ENCODE measurements around the gene CYTH4.

Gene CYTH4

GRCh38 chr22:37331856-37332536 is 49.7 kb downstream of the CYTH4 start:
- DNase-seq, result no peak

DNA sequence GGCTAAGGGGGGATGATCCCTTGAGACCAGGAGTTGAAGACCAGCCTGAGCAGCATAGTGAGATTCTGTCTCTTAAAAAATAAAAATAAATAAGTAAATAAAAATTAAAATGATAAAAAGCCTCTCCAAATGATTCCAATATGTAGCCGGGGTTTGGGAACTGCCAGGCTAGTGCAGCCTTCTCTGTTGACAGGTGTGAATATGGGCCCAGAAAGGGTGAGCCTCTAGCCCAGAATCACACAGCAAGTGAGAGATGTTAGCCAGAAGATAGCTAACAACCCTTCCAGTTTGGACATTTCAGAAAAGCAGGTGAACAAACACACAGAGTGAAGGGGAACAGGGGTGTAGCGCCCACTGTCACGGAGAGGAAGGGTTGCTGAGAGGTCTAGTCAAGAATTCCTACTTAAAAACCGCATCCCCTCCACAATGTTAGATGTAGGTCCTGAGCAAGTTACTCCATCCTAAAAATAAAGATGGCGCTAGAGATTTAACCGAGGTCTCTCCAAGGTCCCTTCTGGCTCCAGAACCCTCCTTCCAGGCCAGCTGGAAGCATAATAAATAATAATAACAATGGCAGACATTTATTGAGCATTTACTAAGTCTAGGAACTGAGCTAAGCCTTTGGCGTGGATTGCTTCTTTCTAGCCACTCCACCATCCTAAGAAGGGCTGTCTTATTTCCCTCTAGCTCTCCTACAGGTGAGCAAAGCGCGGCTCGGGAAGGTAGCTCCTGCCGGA is 51.6 kb downstream of the CYTH4 start:
- no peak for DNase-seq

DNA sequence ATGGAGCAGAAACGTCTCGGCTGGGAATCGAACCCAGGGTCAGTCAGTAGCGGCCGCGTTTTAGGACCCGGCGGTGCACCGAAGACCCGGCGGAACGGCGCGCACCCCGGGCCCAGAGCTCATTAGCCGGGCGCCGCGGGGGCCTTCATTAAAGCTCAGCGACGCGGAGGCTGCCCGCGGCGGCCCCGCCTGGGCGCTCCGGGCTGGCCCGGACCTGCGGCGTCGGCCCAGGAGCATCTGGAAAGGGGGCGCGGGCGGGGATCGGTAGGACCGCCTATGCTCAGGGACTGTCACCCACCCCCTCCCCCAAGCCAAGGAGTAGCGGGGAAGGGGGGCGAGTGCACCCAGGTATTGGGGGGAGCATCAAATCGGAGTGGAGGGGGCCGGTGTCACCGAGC is 52.2 kb downstream of the CYTH4 start:
- DNase-seq, result no peak

- DNase-seq, result no peak
Measured at GRCh38 chr22:37334859-37335805, 52.8 kb downstream of the CYTH4 start.

DNA sequence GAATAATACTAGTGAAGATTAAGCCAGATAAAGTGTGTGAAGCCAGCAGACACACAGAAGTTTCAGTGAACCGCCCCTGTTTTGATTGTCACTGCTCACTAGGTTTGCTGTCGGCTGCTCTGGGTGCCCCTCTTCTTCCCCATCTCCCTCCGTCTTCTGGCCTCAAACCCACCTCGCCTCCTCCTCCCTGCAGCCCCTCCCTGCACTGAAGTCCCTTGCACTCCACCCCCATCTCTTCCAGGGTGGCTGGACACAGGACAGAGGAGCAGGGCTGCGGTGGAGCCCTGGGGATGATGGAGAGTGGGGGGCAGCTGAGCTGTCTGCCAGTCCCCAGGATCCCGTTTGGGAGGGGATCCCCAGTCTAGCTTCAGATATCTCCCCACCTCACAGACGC is 53.5 kb downstream of the CYTH4 start:
- DNase-seq, result no peak

DNA sequence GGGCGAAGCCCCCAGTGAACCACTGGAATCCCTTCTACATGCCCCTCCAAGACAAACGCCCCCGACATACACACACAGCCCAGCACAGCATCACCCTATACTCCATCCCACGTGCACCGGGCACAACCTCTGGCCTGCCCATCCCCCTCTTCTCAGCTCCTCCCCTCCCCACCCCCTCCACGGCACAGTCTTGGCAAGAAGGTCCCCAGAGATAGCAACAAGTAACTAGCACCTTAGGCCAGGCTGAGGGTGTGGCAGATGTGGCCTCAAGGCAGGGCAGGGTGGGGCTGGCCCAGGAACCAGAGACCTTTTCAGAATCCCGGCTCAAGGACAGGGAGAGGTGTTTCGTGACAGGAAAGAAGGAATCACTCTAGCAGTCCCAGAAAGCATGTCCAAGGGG is 54.3 kb downstream of the CYTH4 start:
- DNase-seq, result no peak

DNA sequence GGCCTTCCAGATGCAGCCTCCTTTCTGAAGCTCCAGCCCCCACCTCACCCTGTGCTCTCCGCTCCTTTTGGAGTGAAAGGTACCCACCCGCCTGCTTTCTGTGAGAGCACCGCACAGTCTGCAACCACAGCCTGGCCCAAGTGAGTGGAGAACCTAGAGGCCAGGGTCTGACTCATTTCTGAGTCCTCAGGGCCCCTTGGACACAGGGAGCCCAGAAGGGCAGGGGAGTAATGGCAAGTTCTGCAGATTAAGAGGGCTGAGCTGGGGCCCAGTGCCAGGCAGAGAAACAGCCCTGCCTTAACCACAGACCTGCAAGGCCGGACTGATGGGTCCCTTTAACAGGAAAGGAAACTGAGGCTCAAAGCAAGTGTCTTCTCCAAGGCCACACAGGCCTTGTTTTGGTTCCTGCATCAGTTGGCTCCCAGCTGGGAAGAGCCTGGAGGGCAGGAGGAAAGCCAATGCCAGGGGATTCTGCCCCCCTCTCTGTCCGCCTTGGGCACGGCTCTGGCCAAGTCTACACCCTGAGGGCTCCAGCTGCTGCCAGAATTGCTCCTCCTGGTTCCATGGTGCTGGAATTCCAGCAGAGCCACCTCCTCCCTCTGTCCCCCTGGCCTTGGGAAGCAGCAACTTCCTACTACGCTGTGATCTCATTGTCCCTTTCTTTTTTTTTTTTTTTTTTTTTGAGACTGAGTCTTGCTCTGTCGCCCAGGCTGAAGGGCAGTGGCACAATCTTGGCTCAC is 55.1 kb downstream of the CYTH4 start:
- no peak for DNase-seq

- DNase-seq, result no peak
Measured at GRCh38 chr22:37338539-37339246, 56.4 kb downstream of the CYTH4 start.

DNA sequence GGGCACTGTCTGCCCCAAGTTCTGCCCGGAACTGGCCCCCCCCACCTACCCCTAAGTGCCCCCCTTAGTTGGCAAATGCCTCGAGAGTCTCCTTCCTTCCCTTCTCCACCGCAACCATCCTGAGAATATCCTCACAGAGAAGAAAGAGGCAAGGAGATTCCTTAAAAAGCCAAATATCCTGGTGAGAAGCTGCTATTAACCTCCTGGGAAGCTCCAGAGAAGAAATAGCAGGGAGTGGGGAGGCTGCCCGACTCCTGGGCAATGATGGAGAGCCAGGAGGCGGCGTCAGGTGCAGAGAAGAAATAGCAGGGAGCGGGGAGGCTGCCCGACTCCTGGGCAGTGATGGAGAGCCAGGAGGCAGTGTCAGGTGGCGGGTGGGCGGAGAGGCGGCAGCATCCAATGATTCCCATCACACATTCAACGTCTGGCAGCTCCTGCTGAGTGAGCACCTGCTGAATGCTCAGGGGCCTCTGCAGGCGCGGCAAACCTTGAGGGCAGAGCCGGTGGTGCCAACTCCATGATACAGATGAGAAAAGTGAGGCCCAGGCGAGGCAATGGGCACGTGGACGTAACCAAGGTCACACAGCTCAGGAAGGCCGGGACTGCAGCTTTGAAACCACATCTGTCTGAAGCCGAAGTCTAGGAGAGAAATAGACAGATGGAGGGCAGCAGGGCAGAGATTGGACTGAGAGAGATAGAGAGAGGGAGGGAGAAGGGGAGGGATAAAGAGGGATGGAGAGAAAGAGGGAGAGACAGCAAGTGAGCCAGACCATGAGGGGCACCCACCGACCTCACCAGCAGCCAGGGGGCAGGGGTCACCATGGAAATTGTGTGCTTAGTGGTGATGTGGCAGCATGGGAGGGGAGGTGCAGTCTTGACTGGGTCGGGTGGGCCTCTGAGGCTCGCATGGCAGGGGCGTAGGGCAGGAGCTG is 58.3 kb downstream of the CYTH4 start:
- DNase-seq, result no peak

GRCh38 chr22:37342065-37342464 is 59.8 kb downstream of the CYTH4 start:
- DNase-seq, result no peak

- DNase-seq, result no peak
Measured at GRCh38 chr22:37343348-37343747, 61.0 kb downstream of the CYTH4 start.

DNA sequence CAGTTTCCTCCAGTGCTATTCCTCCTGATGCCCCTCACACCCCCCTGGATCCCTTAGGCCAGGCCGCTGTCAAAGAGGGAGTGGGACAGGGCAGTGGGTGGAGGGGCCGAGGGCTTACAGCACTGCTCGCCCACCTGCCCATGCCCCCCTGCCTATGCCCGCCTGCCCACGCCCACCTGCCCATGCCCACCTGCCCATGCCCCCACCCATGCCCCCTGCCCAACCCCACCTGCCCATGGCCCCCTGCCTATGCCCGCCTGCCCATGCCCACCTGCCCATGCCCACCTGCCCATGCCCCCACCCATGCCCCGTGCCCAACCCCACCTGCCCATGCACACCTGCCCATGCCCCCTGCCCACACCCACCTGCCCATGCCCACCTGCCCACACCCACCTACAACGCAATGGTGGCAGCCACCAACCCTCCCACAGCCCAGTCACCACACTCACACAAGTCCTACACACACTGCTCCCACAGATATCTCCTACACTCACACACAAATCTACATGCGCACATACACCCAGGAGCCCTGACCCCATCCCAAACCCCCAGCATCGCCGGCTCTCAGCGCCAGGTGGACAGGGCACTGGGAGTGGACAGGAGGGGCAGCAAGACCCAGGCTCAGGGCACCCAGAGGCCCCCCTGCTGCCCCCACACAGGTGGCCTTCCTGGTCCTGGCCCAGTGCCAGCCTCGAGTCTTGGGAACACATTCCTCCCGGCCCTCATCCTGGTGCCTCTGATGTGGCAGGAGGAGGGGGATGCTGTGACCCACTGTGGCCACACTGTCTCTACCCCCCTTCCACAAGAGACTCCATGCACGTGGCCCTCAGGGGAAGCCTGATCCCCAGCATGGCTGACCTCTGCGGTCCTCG is 61.8 kb downstream of the CYTH4 start:
- no peak for DNase-seq

DNA sequence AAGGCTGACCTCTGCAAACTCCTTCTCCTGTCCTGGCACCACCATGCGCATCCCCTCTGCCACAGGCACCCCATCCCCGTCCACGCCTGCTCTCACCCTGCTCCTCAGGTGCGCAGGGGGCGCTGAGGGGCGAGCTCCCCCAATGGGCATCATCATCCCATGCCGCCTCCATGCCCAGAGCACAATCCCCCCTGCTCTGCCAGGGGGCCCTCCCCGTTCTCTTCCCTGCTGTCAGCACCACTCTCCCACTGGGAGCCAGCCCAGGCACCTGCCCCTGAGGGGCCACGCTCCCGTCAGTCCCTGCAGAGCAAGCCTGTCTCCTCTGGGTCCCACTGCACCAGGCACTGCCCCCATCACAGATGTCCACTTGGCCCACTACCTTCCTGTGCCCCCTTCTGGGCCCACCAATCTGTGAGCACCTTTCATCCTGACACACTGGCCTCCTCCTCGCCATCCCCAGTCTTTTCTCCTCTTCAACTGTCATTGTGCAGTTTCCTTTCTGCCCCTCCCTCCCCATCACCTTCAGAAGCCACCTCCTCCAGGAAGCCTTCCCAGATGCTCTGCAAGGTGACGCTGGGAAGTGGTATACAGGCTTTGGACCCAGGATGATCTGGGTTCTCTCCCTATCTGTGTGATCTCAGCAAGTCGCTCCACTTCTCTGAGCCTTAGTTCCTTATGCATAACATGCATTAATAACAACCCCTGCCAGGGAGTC is 62.6 kb downstream of the CYTH4 start:
- no peak for DNase-seq

GRCh38 chr22:37345863-37346504 is 63.7 kb downstream of the CYTH4 start:
- DNase-seq, result no peak

- DNase-seq, result no peak
Measured at GRCh38 chr22:37346505-37346895, 64.2 kb downstream of the CYTH4 start.

DNA sequence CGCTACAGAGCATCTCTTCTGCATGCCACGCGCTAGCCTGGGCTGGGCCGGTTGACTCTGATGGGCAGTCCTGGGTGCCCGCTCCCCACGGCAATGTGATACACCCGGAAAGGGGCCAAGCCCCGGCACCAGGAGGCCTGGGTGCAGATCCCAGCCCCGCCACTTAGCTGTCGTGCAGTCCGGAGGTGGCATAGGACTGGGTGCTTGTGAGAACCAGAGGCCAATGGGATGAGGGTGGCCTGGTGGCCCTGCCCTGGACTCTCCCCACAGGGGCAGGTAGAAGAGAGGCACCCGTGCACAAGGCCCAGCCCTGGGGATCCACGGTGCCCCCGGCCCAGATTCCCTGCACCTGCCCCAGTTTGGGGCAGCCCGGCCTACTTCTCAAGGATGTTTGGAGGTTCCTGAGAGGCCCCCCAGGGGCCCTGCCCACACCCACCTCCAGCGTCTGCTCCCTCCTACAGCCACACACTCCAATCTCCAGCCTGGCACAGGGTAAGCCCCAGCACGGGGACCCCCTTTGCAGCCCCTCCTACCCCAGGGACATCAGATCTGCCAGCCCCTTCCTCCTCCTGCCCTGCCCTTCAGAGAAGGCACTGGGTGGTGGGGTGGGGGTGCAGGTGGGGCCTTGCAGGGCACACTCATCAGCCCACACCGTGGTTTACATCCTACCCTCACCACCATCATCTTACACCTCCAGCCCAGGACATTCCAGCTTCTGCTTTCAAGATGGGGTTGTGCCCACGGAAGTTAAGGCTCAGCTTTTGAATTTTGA is 66.9 kb downstream of the CYTH4 start:
- DNase-seq, result no peak

DNA sequence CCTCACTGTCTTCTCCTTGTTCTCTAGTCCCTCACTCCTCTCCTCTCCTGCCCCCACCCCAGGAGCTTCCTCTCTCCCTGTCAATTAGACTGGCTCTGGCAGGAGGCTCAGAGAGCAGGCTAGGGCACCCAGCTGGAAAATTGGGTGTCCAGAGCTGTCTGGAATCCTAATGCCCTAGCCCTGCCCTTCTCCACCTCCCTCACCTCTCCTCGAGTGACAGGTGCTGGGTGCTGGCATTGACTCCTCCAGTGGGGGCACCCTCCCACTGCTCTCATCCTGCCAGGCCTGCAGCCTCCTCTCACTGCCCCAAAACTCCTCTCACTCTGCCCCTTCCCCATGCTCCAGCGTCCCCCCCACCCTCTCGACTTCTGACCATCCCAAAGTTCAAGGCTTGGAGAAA is 68.9 kb downstream of the CYTH4 start:
- DNase-seq, result no peak

GRCh38 chr22:37352481-37352880 is 70.2 kb downstream of the CYTH4 start:
- no peak for DNase-seq

Data from central memory CD4-positive, alpha-beta T cell (primary cell).